HEK293T (cell line): ENCODE results near the gene RGS10.

Experiments used
- ARNT ChIP-seq: fragments of 450-650 bp; IDR thresholded peaks from 2 replicates; pipeline ENCODE4 v1.6.1; 2017; ENCODE audit warnings: mild to moderate bottlenecking
- BHLHE40 ChIP-seq: fragments of 450-650 bp; IDR thresholded peaks from 2 replicates; pipeline ENCODE4 v1.6.1; 2016; ENCODE audit warnings: mild to moderate bottlenecking, moderate library complexity, borderline replicate concordance
- FOXA1 ChIP-seq: fragments of 450-650 bp; IDR thresholded peaks from 2 replicates; pipeline ENCODE4 v1.6.1; 2016; ENCODE audit warnings: mild to moderate bottlenecking
- FOXK2 ChIP-seq: fragments of 450-650 bp; IDR thresholded peaks from 2 replicates; pipeline ENCODE4 v1.6.1; 2016; ENCODE audit warnings: mild to moderate bottlenecking
- FOXM1 ChIP-seq: fragments of 450-650 bp; IDR thresholded peaks from 2 replicates; pipeline ENCODE4 v1.6.1; 2017; ENCODE audit warnings: mild to moderate bottlenecking, borderline replicate concordance
- L3MBTL2 ChIP-seq: fragments of 450-650 bp; conservative IDR thresholded peaks from 2 replicates; pipeline ENCODE4 v1.6.1; 2016; ENCODE audit warnings: mild to moderate bottlenecking
- SP1 ChIP-seq: fragments of 450-650 bp; IDR thresholded peaks from 2 replicates; pipeline ENCODE4 v1.6.1; 2017
- SUZ12 ChIP-seq: fragments of 450-650 bp; IDR thresholded peaks from 2 replicates; pipeline ENCODE4 v1.6.1; 2016; ENCODE audit warnings: mild to moderate bottlenecking
- TARDBP ChIP-seq: fragments of 450-650 bp; IDR thresholded peaks from 2 replicates; pipeline ENCODE4 v1.6.1; 2016
- ZNF384 ChIP-seq: fragments of 450-650 bp; IDR thresholded peaks from 2 replicates; pipeline ENCODE4 v1.6.1; 2016
- TF ChIP-seq, protein P1 (sequence below): fragments of 450-650 bp; IDR thresholded peaks from 2 replicates; pipeline ENCODE4 v1.6.1; 2016

DNA sequence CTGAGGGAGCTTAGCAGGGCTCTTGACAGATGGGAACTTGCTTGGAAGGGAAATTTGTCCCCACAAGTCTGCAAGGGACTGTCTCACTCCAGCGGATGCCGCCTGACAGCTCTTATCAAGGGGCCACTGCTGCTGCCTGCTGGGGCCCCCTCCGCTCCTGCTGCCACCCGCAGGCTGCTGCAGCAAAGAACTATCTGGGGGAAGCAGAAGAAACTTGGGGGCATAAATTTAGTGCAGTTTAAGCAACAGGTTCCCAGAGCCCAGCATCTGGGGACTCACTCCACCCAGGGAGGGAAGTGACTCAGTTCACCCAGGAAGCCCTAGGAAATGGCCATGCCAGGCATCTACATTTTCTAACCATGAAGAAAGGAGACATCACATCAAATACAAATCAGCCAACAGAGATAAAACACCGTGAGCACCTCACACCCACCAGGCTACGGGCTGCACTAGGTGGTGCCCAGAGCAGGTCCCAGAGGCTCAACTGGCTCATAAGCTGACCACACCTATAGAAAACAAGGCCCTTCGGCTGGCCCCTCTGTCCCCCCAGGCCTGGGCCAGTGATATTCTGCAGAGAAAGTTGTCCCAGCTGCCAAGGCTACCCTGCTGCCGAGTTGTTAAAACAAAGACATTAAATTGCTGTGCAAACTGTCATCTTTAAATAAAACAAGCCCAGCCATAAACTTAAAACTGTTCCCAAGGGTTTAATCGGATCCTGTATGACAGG lies 3.7 kb downstream of the RGS10 start:
- TF ChIP-seq FOXA1 (no peak), ARNT (no peak), BHLHE40 (no peak), FOXM1 (no peak), L3MBTL2 (no peak), FOXK2 (no peak), SUZ12 (no peak), TARDBP (no peak), SP1 (no peak), ZNF384 (no peak)
- TF ChIP-seq, protein P1, sequence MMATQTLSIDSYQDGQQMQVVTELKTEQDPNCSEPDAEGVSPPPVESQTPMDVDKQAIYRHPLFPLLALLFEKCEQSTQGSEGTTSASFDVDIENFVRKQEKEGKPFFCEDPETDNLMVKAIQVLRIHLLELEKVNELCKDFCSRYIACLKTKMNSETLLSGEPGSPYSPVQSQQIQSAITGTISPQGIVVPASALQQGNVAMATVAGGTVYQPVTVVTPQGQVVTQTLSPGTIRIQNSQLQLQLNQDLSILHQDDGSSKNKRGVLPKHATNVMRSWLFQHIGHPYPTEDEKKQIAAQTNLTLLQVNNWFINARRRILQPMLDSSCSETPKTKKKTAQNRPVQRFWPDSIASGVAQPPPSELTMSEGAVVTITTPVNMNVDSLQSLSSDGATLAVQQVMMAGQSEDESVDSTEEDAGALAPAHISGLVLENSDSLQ, result no peak
